GM23248 (cell line): ENCODE results near the gene CASKIN1.

ENCODE experiments used
- EZH2 ChIP-seq: fragments of 200-600 bp; sonication (generic); IDR thresholded peaks from 2 replicates; pipeline ENCODE4 v1.6.1; 2018; ENCODE audit warnings: antibody characterized with exemption, mild to moderate bottlenecking; ENCODE audit not compliant: insufficient read depth, poor library complexity, severe bottlenecking
- EZH2phosphoT487 ChIP-seq: fragments of 200-600 bp; sonication (generic); IDR thresholded peaks from 2 replicates; pipeline ENCODE4 v1.6.1; 2018; ENCODE audit warnings: antibody characterized with exemption, moderate library complexity, mild to moderate bottlenecking, low read depth; ENCODE audit not compliant: insufficient read depth

GRCh38 chr16:2188395-2188794 is 8.0 kb downstream of the CASKIN1 start:
- no peak for TF ChIP-seq EZH2phosphoT487
- no peak for TF ChIP-seq EZH2
